Heart left ventricle (tissue), 16 donors: ENCODE measurements around the gene ENOX2. TPM values are rescaled to one million over a fixed set of nuclear protein-coding genes. Genes with fewer than 3 reads are reported as not detected.

Source experiments
- ATAC-seq, 4 donors: fragments of 200-7000 bp; cut with Tn5 transposase; one replicate each; pipeline ENCODE4 v1.9.1; 2020 to 2022; ENCODE audit warnings: moderate library complexity in 4 of 4, mild to moderate bottlenecking in 3 of 4, moderate number of reproducible peaks in 1 of 4
- DNase-seq, 5 donors: peaks; one replicate each; pipeline ENCODE4 v3.0.0-alpha.2; 2020
- H3K27ac ChIP-seq, 12 donors: fragments of 200-600 bp; sonication (generic) in 4 of 12; one replicate each; pipeline versions ENCODE4 v1.5.0 to v1.8.0; 2016 to 2022; ENCODE audit warnings: mild to moderate bottlenecking in 2 of 12
- H3K27me3 ChIP-seq, 9 donors: fragments of 200-600 bp; sonication (generic) in 2 of 9; one replicate each; pipeline versions ENCODE4 v1.5.1 to v1.8.0; 2016 to 2022; ENCODE audit warnings: mild to moderate bottlenecking in 3 of 9
- H3K36me3 ChIP-seq, 9 donors: fragments of 200-600 bp; sonication (generic) in 2 of 9; one replicate each; pipeline versions ENCODE4 v1.5.0 to v1.8.0; 2018 to 2022; ENCODE audit warnings: mild to moderate bottlenecking in 2 of 9
- H3K4me1 ChIP-seq, 12 donors: fragments of 200-600 bp; sonication (generic) in 4 of 12; one replicate each; pipeline versions ENCODE4 v1.5.0 to v1.8.0; 2016 to 2022; ENCODE audit warnings: mild to moderate bottlenecking in 3 of 12
- H3K4me3 ChIP-seq, 12 donors: fragments of 200-600 bp; sonication (generic) in 4 of 12; one replicate each; pipeline versions ENCODE4 v1.5.0 to v1.8.0; 2017 to 2022; ENCODE audit warnings: mild to moderate bottlenecking in 9 of 12, moderate library complexity in 4 of 12
- H3K9me3 ChIP-seq, 12 donors: fragments of 200-600 bp; sonication (generic) in 4 of 12; one replicate each; pipeline versions ENCODE4 v1.5.0 to v1.8.0; 2016 to 2022; ENCODE audit warnings: mild to moderate bottlenecking in 1 of 12
- CTCF ChIP-seq, 12 donors: fragments of 200-600 bp; sonication (generic) in 4 of 12; IDR thresholded peaks; one replicate each; pipeline versions ENCODE4 v1.5.0 to v1.8.0; 2018 to 2022; ENCODE audit warnings: antibody characterized with exemption in 12 of 12, mild to moderate bottlenecking in 5 of 12
- POLR2A ChIP-seq, 2 donors: fragments of 450-650 bp; IDR thresholded peaks; one replicate each; pipeline ENCODE4 v1.6.1; 2017; ENCODE audit warnings: antibody characterized with exemption in 2 of 2, mild to moderate bottlenecking in 2 of 2, moderate library complexity in 2 of 2
- WGBS, 4 donors: extraction: QIAGEN DNeasy Blood & Tissue Kit in 2 of 4; methylation state at CpG; one replicate each; pipeline versions ENCODE4 v1.1.5 to v1.1.7; 2013 to 2018; 5-methylcytosine and 5-hydroxymethylcytosine counted together
- intact Hi-C, 10 donors: fragments of 100-400 bp; cut with DNase I; formaldehyde crosslinking; loops; one replicate each; pipeline versions ENCODE4 v1.11.1 to v1.14.2; 2022
- polyA plus RNA-seq, 2 donors: library from polyadenylated mRNA; stranded (reverse); fragments of 200-250 nt; gene quantifications; one replicate each; pipeline ENCODE4 v1.2.3, GENCODE V29; 2013
- total RNA-seq, 9 donors: library from RNA; depleted of rRNA in 2 of 9; stranded (reverse); fragments of >200 nt in 2 of 9; fragmentation: NEBNext Ultra II Directional in 3 of 9; extraction: Animal tissue kit (Norgen Biotek cat#: 25700) in 3 of 9; gene quantifications; one replicate each; pipeline versions ENCODE4 v1.1.0 to v1.2.4, GENCODE V29; 2016 to 2023
- donor health status: ischemic (EF 13 %, LVEDD 7.1; RV severe dilation, severe dysfunction).
- donor health status: healthy with polysubstance abuse.
- donor health status: DM: no; HTN: yes; CAD: no.
- donor health status: DM: no; HTN: no; CAD: no.
- donor health status: ischemic (EF 25% LVEDD 6.9; RV normal size, moderate dysfunction).
- donor health status: ischemic (EF 25% LVEDD 5.7; RV mildly dilated, moderate dysfunction).
- donor health status: healthy.
- donor health status: DM: yes; HTN: yes; CAD: no.
- donor health status: ischemic (EF 35%, LVEDD 5.7; RV mildly dilated, moderate dysfunction).
- donor health status: nonischemic (EF 11% LVEDD 7.7; RV severe dilation, severe dysfunction).
- donor health status: DM: yes; HTN: yes; CAD: no.
- donor health status: PGD.
- donor health status: ischemic (EF 29% LVEDD 5.4; RV normal size, mild dysfunction).
- donor health status: nonischemic (EF 23%, LVEDD 6.1; RV moderate dilation, normal function).

The ENOX2 gene
- total and polyA plus RNA-seq, 11 donors = 3.0 to 23.0 (median 17.4) TPM

- Histone ChIP-seq H3K36me3 (peaks cover 0 to 6% (median 0%) of the 10 kb centered on the region in 9 donors), H3K4me1 (peaks cover 0 to 6% (median 0%) of the 10 kb centered on the region in 12 donors), H3K9me3 (peaks cover 0 to 18% (median 5%) of the 10 kb centered on the region in 12 donors), H3K27ac (no peak overlapping the region), H3K27me3 (no peaks in the 10 kb centered on the region), H3K4me3 (no peak overlapping the region)
- ATAC-seq (no peak), DNase-seq (no peak)
- intact Hi-C loops = no loop called here
- 75 to 91% (median 85%) methylated on average over 2 of the region's 2 CpGs for WGBS, 4 donors
- no peak for TF ChIP-seq POLR2A (IDR thresholded peaks at IDR 0.05)
- no peak for TF ChIP-seq CTCF (IDR thresholded peaks at IDR 0.05)
Observed at GRCh38 chrX:130676861-130677260, 226.1 kb downstream of the ENOX2 start.

GRCh38 chrX:130672214-130672613 lies 230.8 kb downstream of the ENOX2 start:
- no peaks in the 10 kb centered on the region for H3K27me3 ChIP-seq
- WGBS, 4 donors = 73 to 93% (median 85%) methylated on average over 4 to 6 of the region's 6 CpGs
- TF ChIP-seq CTCF (IDR thresholded peaks at IDR 0.05) = no peak
- no peak for TF ChIP-seq POLR2A (IDR thresholded peaks at IDR 0.05)
- ATAC-seq (no peak), DNase-seq (no peak)
- H3K36me3 ChIP-seq = peaks cover 0 to 23% (median 5%) of the 10 kb centered on the region in 9 donors
- no peak overlapping the region for H3K4me3 ChIP-seq
- H3K27ac ChIP-seq = peak overlapping the region in 1 of 12 donors; percentile 57
- peaks cover 0 to 18% (median 5%) of the 10 kb centered on the region in 12 donors for H3K9me3 ChIP-seq
- H3K4me1 ChIP-seq = no peaks in the 10 kb centered on the region
- intact Hi-C loops = no loop called here

- WGBS, 4 donors = 47 to 95% (median 69%) methylated on average over 1 of the region's 1 CpG
Observed at GRCh38 chrX:130669233-130669632, 233.8 kb downstream of the ENOX2 start.

GRCh38 chrX:130665263-130665662 lies 237.7 kb downstream of the ENOX2 start:
- Histone ChIP-seq H3K4me1 (no peaks in the 10 kb centered on the region), H3K4me3 (no peak overlapping the region), H3K9me3 (no peaks in the 10 kb centered on the region), H3K36me3 (peaks cover 0 to 47% (median 13%) of the 10 kb centered on the region in 9 donors), H3K27ac (no peak overlapping the region), H3K27me3 (no peaks in the 10 kb centered on the region)
- ATAC-seq = no peak
- no peak for TF ChIP-seq POLR2A (IDR thresholded peaks at IDR 0.05)
- TF ChIP-seq CTCF (IDR thresholded peaks at IDR 0.05) = no peak
- WGBS, 4 donors = 63 to 94% (median 79%) methylated on average over 3 of the region's 3 CpGs
- intact Hi-C loops = no loop called here
- no peak for DNase-seq

More at GRCh38 chrX:130669233-130669632, 233.8 kb downstream of the ENOX2 start:
- intact Hi-C loops = no loop called here
- Histone ChIP-seq H3K36me3 (peaks cover 0 to 47% (median 13%) of the 10 kb centered on the region in 9 donors), H3K27me3 (no peaks in the 10 kb centered on the region), H3K27ac (no peak overlapping the region), H3K4me3 (no peak overlapping the region), H3K4me1 (no peaks in the 10 kb centered on the region), H3K9me3 (peaks cover 0 to 15% (median 5%) of the 10 kb centered on the region in 12 donors)
- TF ChIP-seq CTCF (IDR thresholded peaks at IDR 0.05) (no peak), POLR2A (IDR thresholded peaks at IDR 0.05) (no peak)
- DNase-seq (no peak), ATAC-seq (no peak)
